Eye (tissue), 1 donor: ENCODE results near the gene CTSL.
"Not testable (repeated sequence)": the region's sequence is repeated elsewhere in the genome, so short reads cannot be mapped to it uniquely, and the experiment has no call there.

Source experiments
- DNase-seq: peaks from one replicate; pipeline ENCODE4 v3.0.0-alpha.2; 2015

Gene CTSL

DNA sequence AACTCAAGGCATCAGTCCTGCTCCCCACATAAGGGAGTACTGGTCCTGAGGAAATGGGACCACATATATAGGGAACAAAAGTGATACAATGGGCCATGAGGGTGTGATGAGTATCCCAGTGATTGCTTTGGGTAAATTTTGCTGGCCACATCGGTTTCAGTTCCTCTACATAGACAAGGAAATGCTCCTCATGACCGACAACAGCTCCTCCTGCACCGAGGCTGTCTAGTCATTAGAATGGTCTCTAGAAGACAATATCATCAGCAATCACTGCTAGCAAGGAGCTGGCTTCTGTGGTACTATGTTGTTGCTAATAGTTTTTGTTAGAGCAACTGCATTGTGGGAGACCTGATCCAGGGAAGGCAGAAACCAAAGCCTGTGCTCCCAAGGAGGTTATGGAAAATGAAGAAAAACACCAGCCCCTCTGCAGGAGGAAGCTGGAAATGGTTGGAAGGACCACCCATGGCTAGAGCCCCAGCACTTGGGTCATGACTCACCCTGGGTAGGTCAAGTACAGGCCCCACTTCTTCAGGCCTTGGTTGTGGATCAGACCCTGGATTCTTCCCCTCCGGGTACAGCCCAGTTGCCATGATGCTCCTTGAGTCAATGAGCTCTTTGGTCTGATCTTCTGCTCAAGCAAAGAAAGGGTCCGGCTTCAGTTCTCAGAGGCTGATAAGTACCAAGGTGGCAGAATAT is 3.4 kb upstream of the CTSL start:
- no peak for DNase-seq

DNA sequence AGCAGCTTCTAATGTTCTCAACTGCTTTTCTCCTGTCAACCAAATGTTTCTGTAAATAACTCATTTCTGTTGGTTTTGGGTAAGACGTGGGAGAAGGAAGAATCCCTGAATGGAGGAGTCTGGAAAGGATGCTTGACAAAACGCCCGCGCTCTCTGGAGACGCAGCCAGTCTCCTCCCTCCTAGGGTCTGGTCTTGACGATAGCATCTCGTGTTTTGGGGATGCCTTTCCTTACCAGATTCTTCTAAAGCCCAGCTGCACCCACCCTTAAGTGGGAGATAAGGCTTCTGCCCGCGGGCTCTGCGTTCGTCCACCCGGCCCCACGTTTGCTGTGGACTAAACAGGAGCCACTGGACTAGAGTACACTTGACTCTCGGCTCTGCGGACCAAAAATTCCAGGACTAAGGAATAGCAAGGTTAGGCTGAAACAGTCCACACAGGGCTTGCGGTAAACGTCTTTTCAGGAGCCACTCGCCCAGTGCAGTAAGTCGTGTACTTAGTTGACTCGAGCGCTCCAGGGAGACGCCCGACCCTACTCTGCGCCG is 491 bp upstream of the CTSL start:
- no peak for DNase-seq

DNA sequence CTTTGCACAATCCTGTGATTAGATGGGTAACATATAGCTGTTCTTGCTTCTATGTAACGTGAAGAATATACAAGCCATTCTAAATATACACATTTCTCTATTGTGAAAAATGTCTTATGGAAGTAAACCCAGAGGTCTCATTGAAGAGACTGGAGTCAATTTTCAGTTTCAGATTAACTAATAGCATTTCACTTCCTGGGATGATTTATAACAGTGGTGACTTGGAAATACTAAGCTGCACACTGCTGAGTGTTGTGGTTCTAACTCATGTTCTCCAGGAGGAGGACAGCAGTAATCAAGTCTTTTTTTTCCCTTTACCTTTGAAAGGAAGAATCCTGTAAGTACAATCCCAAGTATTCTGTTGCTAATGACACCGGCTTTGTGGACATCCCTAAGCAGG is 3.3 kb downstream of the CTSL start:
- DNase-seq = no peak

DNA sequence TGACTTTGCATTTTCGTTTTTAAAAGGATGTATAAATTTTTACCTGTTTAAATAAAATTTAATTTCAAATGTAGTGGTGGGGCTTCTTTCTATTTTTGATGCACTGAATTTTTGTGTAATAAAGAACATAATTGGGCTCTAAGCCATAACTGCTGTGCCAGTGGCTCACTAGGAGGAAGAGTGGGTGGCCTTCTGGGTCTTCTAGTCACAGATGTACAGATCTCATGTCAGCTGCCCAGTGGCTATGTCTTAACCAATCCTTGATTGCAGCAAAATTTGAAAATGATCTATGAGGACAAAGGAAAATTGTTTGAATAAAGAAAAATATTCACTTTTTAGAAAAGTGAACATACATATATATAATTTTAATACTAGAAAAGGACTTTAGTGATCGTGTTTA is 5.4 kb downstream of the CTSL start:
- no peak for DNase-seq

DNA sequence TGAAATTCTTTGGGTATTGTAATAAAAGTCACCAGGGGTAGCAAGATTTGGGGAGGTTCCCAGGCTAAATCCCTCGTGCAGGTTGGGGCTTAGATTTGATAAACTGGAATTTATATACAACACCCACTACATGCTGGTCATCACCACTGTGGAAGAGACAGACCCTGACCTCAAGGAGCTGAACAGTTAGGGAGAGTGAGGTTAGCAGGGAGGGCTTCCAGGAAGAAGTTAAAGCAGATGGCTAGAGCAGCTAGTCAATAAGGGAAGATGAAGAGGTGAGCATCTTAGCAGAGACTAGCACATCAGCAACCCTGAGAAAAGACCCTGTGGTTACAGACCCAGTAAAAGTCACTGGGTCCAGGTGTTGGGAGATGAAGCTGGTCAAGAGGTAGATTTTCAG is 6.4 kb downstream of the CTSL start:
- DNase-seq = no peak

DNA sequence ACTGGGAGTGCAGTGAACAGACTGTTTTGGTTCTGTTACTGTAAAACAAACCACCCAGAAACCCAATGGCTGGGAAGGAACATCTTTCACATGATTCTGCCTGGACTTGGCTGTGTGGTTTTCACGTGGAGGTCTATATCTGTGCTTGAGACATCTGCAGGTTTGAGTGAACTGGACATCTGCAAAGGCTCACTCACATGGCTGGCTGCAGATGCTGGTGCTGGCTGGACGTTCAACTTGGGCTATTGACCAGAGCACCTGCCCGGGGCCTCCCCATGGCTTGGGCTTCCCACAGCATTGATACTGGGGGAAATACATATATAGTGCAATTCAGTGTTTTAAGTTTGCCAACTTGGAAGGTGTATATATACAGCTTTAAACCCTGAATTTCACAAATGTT is 6.8 kb downstream of the CTSL start:
- DNase-seq = no peak

DNA sequence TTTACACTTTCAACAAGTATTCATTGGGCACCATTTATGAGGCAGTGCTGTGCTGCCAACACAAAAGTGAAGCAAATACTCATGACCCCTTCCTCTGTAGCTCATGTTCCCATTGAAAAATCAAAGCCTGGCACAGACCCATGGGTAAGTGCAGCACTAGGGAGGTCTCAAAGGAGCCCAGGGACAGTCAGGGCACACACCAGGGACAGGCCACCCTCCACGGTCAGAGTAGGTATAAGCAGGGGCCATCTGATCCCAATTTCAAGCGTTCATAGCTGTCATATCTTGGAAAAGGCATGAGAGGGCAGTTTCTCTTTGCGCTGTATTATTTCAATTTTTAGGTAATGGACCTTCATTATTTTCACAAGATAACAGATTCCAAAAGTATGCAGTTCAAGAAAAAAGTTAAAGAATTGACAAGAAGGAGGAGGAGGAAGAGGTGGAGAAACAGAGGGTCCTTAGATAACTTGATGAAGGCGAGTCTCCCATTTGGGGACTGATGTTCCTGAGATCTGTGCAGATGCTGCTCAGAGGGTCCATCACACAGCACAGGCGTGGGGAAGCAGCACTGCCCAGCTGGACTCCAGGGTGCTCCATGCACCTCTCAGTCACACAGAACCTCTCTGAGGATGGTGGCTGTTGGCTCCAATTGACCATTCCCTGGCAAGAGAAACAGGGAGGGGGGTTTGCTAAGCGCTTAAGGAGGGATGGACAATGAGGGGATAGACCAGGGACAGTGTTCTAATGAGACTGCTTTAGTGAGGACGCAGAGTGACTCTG is 7.5 kb downstream of the CTSL start:
- DNase-seq = no peak

DNA sequence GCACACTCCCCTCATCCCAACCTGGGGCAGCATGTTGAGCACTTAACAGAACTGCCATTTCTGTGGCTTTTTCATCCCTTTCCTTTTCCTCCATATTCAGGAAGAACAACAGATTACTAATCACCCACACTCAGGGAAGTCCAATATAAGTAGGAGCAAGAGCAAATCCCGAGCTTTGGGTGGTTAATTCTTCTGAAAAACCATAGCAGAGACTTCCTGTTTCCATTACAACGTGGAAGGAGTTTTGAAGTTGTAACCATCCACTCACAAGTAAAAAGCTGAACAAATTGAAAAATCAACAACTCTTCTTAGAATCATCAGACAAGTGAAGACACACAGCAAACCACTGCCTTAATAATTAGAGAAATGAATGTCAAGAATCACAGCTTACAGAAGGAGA is 8.2 kb downstream of the CTSL start:
- no peak for DNase-seq

DNA sequence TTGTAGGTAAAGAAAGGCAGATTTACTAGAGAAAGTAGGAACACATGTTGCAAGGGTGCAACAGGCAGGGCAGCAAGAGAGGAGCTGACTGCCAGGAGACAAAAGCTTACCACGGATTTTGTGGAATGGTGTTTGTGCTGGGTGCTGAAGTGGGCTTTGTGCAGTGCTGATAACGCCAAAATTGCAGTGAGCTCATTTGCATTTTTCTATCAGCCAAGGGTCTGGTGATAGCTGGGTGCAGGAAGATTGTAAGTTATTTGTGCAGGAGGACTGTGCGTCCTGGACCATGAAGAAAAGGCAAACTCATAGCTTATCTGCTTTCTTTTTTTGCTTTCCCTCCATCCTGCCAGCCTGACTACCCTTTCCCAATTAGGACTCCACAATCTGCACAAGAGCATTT is 13.6 kb downstream of the CTSL start:
- no peak for DNase-seq

DNA sequence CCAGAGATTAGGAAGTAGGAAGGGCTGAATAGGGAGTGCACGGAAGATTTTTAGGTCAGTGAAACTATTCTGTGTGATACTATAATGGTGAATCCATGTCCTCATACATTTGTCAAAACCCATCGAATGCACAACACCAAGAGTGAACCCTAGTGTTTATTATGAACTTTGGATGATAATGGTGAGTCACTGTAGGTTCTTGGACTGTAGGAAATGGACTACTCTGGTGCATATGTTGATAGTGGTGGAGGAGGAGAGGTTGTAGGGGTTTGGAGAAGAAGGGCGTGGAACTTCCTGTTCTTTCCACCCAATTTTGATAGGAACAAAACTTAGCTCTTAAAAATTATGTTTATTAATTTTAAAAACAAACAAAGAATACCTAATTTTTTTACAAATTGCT is 14.3 kb downstream of the CTSL start:
- no peak for DNase-seq

DNA sequence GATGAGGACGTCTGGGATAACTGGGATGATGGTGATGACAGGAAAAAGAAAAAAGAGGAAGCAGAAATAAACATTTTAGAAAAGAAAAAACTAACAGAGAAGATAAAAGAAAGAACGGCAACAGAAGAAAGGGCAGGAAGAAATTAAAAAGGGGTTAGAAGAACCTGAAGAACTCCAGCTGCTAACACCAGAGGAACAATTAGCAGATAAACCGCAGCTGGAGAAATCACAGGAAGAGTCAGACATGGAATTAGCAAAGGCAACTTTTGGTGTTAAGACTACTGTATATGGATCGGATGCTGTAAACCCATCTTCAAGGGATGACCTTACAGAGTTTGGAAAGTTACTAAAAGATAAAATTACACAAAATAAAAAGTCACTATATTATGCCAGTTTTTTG is 15.4 kb downstream of the CTSL start:
- DNase-seq = no peak

DNA sequence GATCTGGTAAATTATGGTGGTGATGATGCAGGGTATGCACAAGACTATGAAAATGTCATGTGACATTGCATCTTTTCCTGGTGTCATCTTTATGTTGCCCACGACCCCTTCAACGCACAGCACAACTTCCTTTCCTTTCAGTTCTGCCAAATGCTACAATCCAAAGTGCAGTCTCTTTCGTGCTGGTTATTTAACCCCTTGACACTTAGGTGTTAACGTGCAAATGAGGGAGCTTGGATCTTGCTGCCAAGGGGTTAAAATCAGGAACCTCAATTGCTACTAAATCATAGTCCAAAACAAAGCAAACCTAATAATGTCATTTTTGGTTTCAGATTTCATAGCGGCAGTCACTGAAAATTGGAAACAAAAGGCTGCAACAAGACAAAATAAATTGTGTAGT is 16.0 kb downstream of the CTSL start:
- DNase-seq = no peak

DNA sequence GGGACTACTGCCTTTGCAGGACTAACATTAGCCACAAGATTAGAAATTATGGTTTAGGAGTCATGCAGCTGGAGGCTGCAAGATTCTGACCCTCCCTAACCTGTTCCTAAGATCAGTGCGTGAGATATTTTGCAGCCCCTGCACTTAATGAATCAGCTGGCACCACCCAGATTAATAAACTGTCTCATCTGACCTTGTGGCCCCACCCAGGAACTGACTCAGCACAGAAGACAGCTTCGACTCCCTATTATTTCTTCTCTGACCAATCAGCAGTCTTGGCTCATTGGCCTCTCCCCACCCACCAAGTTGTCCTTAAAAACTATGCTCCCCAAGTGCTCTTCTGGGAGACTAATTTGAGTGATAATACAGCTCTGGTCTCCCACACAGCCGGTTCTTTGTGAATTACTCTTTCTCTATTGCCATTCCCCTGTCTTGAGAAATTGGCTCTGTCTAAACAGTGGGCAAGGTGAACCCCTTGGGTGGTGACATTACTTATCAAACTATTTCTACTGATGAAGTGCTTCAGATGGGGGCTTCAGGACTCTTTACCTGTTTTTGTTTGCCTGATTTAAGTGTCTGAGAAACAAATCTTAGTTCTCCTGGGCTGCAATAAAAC is 17.0 kb downstream of the CTSL start:
- DNase-seq = no peak

DNA sequence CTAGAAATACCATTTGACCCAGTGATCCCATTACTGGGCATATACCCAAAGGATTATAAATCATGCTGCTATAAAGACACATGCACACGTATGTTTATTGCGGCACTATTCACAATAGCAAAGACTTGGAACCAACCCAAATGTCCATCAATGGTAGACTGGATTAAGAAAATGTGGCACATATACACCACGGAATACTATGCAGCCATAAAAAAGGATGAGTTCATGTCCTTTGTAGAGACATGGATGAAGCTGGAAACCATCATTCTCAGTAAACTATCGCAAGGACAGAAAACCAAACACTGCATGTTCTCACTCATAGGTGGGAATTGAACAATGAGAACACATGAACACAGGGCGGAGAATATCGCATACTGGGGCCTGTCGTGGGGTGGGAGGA is 18.3 kb downstream of the CTSL start:
- not testable (repeated sequence) for DNase-seq

DNA sequence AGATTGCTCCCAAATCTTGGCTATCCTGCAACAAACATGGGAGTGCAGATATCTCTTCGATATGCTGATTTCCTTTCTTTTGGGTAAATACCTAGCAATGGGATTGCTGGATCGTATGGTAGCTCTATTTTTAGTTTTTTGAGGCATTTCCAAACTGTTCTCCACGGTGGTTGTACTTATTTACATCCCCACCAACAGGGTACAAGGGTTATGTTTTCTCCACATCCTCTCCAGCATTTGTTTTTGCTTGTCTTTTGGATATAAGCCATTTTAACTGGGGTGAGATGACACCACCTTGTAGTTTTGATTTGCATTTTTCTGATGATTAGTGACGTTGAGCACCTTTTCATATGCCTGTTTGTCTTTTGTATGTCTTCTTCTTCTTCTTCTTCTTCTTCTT is 20.3 kb downstream of the CTSL start:
- no peak for DNase-seq

DNA sequence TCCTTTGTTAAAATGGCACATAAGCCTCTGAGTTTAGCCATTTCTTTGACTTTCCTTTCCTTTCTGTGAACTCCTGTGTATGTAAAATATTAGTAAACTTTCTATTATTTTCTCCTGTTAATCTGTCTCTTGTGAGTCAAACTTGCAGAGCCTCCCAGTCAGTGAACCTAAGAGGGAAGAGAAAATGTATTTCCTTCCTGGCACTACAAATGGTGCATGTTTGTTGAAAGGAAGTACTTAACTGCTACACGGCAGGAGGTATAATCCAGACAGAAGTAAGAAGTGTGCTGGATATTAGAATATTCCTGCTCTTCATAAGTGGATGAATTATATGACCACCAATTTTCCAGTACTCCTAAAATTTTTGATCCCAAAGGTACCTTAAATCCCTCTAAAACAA is 23.0 kb downstream of the CTSL start:
- DNase-seq = no peak

DNA sequence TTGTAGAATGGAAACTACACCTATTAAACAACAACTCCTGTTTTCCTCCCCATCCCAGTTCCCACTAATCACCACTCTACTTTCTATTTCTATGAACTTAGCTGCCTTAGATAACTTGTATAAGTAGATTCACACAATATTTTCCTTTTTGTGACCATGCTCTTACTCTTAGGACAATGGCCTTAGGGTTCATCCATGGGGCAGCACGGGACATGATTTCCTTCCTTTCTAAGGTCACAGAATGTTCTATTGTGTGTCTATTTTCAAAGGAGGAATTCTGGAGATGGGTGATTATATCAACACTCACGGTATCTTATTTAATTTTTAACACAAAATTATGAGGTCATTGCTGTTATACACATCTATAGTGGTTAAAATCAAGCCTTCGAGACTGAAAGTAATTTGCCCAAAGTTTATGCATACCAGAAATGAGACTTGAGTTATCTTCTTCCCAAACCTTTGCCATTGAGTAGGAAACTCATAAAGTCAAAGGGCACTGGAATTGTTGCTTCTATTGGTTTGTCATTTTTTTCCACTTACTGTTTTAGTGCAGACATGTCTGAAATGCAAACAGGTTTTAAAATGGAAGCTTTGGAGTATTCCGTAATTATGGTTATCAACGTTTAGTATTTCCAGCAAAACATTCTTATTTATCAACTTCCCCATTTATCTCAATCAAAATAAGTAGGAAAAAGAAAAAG is 23.6 kb downstream of the CTSL start:
- no peak for DNase-seq

DNA sequence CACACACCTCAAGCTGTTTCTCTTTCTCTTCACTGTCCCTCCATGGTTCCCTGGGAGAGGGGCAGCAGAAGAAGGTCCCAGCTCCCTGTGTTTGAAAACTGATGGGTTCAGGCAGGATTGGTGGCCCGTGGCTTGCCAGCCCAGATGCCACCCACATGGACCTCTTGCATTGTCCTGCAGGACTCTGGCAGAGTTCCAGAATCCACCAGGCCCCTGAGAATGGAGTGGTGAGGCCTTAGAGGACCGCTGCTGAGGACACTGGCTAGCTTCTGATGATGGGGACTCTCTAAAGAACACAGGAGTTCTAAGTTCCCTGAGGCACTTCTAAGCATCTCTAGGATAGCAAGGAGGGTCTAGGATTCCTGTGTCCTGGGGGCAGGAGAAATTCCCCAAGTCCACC is 24.8 kb downstream of the CTSL start:
- no peak for DNase-seq

DNA sequence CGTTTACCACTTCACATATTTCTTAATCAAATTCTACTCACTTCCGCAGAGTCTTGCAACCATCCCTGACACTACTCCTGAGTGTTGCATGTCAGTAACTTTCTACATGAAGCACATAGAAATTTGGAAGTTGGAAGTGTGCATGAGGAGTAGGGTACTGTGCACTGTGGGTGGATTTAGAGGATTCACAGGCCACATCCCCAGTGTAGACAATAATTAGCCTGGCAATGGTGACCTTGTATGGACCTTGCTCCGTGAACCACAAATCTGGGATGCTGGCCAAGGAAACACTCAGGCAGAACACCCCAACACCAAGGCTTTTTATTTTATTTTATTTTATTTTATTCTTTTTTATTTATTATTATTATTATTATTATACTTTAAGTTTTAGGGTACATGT is 25.5 kb downstream of the CTSL start:
- no peak for DNase-seq

DNA sequence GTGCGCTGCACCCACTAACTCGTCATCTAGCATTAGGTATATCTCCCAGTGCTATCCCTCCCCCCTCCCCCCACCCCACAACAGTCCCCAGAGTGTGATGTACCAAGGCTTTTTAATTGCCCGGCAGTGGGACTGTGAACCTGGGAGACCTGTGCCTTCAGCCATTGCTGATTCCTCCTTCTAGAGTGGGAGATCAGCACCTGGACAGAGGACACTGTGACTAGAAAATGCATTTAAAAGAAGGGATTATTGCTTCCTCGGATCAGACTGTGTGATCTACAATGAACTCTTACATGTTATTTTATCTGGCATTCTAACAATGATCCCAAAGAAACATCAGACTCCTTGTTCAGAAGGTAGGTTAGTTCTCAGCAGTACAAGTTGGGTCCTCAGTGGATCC is 25.9 kb downstream of the CTSL start:
- DNase-seq = no peak

DNA sequence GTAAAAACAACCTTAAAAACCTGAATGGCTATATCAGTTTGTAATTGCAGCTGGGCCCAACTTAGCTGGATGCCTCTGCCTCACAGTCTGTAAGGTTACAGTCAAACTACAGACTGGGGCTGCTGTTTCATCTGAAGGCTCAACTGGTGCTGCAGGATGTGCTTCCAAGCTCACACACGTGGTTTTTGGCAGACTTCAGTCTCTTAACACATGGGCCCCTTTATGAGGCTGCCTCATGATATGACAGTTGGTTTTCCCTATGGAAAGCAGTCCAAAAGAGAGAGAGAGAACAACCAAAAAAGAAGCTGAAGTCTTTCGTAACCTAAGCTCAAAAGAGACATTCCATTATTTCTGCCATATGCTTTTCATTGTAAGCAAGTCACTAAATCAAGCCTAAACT is 27.4 kb downstream of the CTSL start:
- no peak for DNase-seq

DNA sequence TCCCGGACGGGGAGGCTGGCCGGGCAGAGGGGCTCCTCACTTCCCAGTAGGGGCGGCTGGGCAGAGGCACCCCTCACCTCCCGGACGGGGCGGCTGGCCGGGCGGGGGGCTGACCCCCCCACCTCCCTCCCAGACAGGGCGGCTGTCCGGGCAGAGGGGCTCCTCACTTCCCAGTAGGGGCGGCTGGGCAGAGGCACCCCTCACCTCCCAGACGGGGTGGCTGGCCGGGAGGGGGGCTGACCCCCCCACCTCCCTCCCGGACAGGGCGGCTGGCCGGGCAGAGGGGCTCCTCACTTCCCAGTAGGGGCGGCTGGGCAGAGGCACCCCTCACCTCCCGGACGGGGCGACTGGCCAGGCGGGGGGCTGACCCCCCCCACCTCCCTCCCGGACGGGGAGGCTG is 32.4 kb downstream of the CTSL start:
- DNase-seq = not testable (repeated sequence)

DNA sequence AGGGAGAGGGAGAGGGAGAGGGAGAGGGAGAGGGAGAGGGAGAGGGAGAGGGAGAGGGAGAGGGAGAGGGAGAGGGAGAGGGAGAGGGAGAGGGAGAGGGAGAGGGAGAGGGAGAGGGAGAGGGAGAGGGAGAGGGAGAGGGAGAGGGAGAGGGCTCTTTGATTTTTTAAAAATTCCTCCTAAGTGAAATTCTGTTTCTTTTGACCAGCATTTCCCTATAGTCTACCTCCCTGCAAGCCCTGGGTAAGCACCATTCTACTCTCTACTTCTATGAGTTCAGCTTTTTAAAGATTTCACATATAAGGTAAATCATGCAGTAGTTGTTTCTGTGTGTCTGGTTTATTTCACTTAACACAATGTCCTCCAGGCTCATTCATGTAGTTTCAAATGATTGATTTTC is 34.1 kb downstream of the CTSL start:
- not testable (repeated sequence) for DNase-seq
